Upper lobe of left lung (tissue), 4 donors: ENCODE measurements around the gene MMP8.

Experiments
- CTCF ChIP-seq, 6 experiments: fragments of 450-650 bp in 4 of 6; fragments of 200-600 bp in 2 of 6; sonication (generic) in 2 of 6; IDR thresholded peaks; one replicate each; pipeline ENCODE4 v1.5.1; 2016 to 2019; ENCODE audit warnings: antibody characterized with exemption in 6 of 6
- EP300 ChIP-seq, 4 donors: sonication (generic); formaldehyde crosslinking; IDR thresholded peaks; one replicate each; pipeline ENCODE4 v1.5.1; 2017; ENCODE audit warnings: antibody characterized with exemption in 4 of 4, control low read depth in 2 of 4
- POLR2A ChIP-seq, 4 donors: fragments of 450-650 bp; IDR thresholded peaks; one replicate each; pipeline ENCODE4 v1.5.1; 2016 to 2017; ENCODE audit warnings: antibody characterized with exemption in 4 of 4, mild to moderate bottlenecking in 2 of 4
- POLR2AphosphoS5 ChIP-seq, 2 donors: sonication (generic); formaldehyde crosslinking; IDR thresholded peaks; one replicate each; pipeline ENCODE4 v1.5.1; 2017; ENCODE audit warnings: antibody characterized with exemption in 2 of 2

GRCh38 chr11:102733232-102733875, 8.6 kb upstream of the MMP8 start:
- TF ChIP-seq CTCF (IDR thresholded peaks at IDR 0.05), result peak; percentile 46 to 74 (median 56)
- TF ChIP-seq POLR2A (IDR thresholded peaks at IDR 0.05), result no peak
- no peak for TF ChIP-seq POLR2AphosphoS5 (IDR thresholded peaks at IDR 0.05)
- no peak for TF ChIP-seq EP300 (IDR thresholded peaks at IDR 0.05)
